ENCODE results near the gene ADAMTSL1.

GRCh38 chr9:18795947-18796671 is 322.2 kb downstream of the ADAMTSL1 start:
- TF ChIP-seq, protein P1, sequence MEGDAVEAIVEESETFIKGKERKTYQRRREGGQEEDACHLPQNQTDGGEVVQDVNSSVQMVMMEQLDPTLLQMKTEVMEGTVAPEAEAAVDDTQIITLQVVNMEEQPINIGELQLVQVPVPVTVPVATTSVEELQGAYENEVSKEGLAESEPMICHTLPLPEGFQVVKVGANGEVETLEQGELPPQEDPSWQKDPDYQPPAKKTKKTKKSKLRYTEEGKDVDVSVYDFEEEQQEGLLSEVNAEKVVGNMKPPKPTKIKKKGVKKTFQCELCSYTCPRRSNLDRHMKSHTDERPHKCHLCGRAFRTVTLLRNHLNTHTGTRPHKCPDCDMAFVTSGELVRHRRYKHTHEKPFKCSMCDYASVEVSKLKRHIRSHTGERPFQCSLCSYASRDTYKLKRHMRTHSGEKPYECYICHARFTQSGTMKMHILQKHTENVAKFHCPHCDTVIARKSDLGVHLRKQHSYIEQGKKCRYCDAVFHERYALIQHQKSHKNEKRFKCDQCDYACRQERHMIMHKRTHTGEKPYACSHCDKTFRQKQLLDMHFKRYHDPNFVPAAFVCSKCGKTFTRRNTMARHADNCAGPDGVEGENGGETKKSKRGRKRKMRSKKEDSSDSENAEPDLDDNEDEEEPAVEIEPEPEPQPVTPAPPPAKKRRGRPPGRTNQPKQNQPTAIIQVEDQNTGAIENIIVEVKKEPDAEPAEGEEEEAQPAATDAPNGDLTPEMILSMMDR (IDR thresholded peaks at IDR 0.05) = no peak
- TF ChIP-seq EP300 (IDR thresholded peaks at IDR 0.05) (no peak), POLR2A (IDR thresholded peaks at IDR 0.05) (no peak)

All from stomach (tissue), 4 donors.